Astrocyte of the cerebellum (primary cell): ENCODE results near the gene PRICKLE2.

ENCODE experiments used
- DNase-seq: peaks from one replicate; pipeline ENCODE4 v3.0.0-alpha.2; 2011; ENCODE audit warnings: low read depth
- H3K4me3 ChIP-seq: 2 replicates; pipeline ENCODE4 v1.5.1; 2011; ENCODE audit warnings: mild to moderate bottlenecking, low read depth, low read length, moderate library complexity
- in situ Hi-C: cut with HindIII; loops from 2 replicates; pipeline ENCODE4 v1.10.0; 2017; ENCODE audit warnings: low sequenced_read_pairs
- TF ChIP-seq, protein P1 (sequence below): IDR thresholded peaks from 2 replicates; pipeline ENCODE4 v1.5.1; 2012; ENCODE audit warnings: low read length, low read depth, moderate library complexity, mild to moderate bottlenecking; ENCODE audit errors: missing control alignments

Gene PRICKLE2

DNA sequence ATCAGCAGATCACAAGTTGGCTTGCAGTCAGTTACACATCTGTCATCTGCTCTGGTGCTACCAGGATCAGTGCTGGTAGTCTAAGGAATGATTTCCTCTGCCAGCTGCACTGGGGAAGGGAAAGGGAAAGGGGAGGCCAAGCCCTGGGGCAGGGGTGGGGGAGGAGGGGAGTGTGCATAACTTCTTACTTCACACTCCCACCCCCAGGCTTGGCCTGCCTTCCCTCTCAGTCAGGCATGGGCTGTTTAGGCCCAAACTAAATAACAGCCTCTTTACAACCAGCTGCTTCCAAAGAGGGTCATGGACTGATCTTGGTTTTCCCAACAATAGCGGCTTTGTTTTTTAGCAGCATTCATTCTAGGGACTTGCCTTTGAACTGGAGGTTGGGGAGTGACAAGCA lies 115.8 kb downstream of the PRICKLE2 start:
- no peak overlapping the region for H3K4me3 ChIP-seq
- DNase-seq, result no peak
- in situ Hi-C loops, result no loop called here
- TF ChIP-seq, protein P1, sequence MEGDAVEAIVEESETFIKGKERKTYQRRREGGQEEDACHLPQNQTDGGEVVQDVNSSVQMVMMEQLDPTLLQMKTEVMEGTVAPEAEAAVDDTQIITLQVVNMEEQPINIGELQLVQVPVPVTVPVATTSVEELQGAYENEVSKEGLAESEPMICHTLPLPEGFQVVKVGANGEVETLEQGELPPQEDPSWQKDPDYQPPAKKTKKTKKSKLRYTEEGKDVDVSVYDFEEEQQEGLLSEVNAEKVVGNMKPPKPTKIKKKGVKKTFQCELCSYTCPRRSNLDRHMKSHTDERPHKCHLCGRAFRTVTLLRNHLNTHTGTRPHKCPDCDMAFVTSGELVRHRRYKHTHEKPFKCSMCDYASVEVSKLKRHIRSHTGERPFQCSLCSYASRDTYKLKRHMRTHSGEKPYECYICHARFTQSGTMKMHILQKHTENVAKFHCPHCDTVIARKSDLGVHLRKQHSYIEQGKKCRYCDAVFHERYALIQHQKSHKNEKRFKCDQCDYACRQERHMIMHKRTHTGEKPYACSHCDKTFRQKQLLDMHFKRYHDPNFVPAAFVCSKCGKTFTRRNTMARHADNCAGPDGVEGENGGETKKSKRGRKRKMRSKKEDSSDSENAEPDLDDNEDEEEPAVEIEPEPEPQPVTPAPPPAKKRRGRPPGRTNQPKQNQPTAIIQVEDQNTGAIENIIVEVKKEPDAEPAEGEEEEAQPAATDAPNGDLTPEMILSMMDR, result no peak

- no peak overlapping the region for H3K4me3 ChIP-seq
- in situ Hi-C loops, result no loop called here
- DNase-seq, result no peak
- TF ChIP-seq, protein P1, result no peak
Measured at GRCh38 chr3:64108784-64109317, 116.4 kb downstream of the PRICKLE2 start.

DNA sequence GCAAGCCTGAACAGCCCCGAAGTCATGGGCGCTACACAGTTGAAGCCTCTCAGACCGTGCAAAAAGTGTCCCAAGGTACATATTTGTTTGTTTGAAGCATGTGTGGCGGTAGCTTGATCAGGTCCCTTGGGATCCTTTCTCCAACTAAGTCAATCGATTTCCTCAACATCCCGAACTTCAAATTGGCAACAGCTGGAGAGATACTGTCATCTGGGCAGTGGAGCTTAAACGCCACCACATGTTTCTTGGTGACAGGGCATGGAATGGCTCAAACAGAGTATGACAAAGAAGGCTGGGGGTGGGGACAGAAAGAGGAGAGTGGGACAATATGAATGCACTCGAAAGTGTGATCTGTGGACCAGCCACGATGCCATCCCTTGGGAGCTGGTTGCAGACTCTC lies 117.0 kb downstream of the PRICKLE2 start:
- no peak overlapping the region for H3K4me3 ChIP-seq
- TF ChIP-seq, protein P1, result no peak
- DNase-seq, result no peak
- in situ Hi-C loops, result no loop called here

DNA sequence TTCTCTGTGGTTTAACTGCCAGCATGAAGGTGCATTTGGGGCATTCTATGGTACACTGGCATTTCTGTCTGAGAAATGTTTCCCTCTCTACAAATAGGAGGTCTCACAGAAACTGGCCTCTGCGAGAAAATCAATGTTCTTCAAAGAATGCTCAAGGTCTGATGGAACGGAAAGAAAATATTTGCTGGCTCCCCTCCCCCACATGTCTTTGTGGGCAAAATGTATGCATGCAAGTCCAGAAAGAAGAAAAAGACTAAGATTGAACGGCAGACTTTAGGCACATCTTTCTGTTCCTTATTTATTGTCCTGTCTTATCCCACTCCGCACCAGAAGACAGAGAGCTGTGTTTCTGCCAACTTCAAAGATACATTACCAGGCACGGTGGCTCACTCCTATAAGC lies 118.1 kb downstream of the PRICKLE2 start:
- in situ Hi-C loops, result no loop called here
- no peak overlapping the region for H3K4me3 ChIP-seq
- TF ChIP-seq, protein P1, result no peak
- no peak for DNase-seq

- in situ Hi-C loops, result no loop called here
- DNase-seq, result no peak
Measured at GRCh38 chr3:64105816-64106215, 119.5 kb downstream of the PRICKLE2 start.

DNA sequence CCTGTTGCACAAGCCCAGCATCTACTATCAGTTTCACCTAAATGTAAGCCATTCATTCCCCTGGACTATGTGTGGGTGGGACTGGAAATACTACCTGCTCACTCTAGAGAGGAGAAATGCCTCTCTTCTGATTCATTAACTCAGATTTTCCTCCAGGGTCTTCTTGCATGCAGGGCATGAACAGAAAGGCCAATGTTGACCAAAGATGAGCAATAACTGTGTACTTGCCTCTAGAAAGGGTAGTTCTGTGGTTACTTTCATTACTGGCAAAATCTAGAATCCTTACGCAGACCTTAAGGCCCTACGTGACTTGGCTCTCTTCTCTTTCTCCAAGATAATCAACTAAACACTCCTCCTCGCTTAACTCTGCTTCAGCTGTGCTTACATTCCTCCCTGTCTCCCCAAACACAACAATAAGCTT lies 120.6 kb downstream of the PRICKLE2 start:
- TF ChIP-seq, protein P1, result no peak
- in situ Hi-C loops, result no loop called here
- H3K4me3 ChIP-seq, result no peak overlapping the region
- no peak for DNase-seq

More at GRCh38 chr3:64105816-64106215, 119.5 kb downstream of the PRICKLE2 start:
- no peak overlapping the region for H3K4me3 ChIP-seq
- TF ChIP-seq, protein P1, result no peak
